HG03108 (cell line): ENCODE measurements around the gene PMAIP1.
"Not testable (repeated sequence)": the region's sequence is repeated elsewhere in the genome, so short reads cannot be mapped to it uniquely, and the experiment has no call there.

Experiments
- ATAC-seq: cut with Tn5 transposase; IDR thresholded peaks from one replicate; pipeline ENCODE4 v1.9.1; 2021; ENCODE audit warnings: moderate library complexity; ENCODE audit not compliant: unreplicated experiment

Gene PMAIP1

GRCh38 chr18:59899298-59900221, at the start of gene PMAIP1:
Gene PMAIP1, plus strand, starts transcription at chr18:59899996. Its CDS starts 182 bp downstream, at chr18:59900178.
- ATAC-seq = peak; percentile 55

- ATAC-seq = no peak
These were observed 47.9 kb upstream of the PMAIP1 start for GRCh38 chr18:59851784-59852399.

- no peak for ATAC-seq
These were observed 47.2 kb upstream of the PMAIP1 start for GRCh38 chr18:59852548-59852947.

GRCh38 chr18:59853380-59853779, 46.4 kb upstream of the PMAIP1 start:
- ATAC-seq = no peak

- not testable (repeated sequence) for ATAC-seq
These were observed 45.8 kb upstream of the PMAIP1 start for GRCh38 chr18:59853988-59854387.

- no peak for ATAC-seq
These were observed 38.8 kb upstream of the PMAIP1 start for GRCh38 chr18:59861009-59861408.

- peak; percentile 64 for ATAC-seq
These were observed 37.6 kb upstream of the PMAIP1 start for GRCh38 chr18:59861963-59862819.

GRCh38 chr18:59865241-59865986, 34.4 kb upstream of the PMAIP1 start:
- ATAC-seq = no peak

GRCh38 chr18:59866551-59867269, 33.1 kb upstream of the PMAIP1 start:
- no peak for ATAC-seq

- ATAC-seq = no peak
These were observed 32.3 kb upstream of the PMAIP1 start for GRCh38 chr18:59867337-59868104.

GRCh38 chr18:59870623-59871130, 29.1 kb upstream of the PMAIP1 start:
- no peak for ATAC-seq

- no peak for ATAC-seq
These were observed 28.0 kb upstream of the PMAIP1 start for GRCh38 chr18:59871711-59872362.

- no peak for ATAC-seq
These were observed 26.2 kb upstream of the PMAIP1 start for GRCh38 chr18:59873641-59874040.

GRCh38 chr18:59874166-59874565, 25.6 kb upstream of the PMAIP1 start:
- ATAC-seq = no peak

GRCh38 chr18:59876310-59876626, 23.5 kb upstream of the PMAIP1 start:
- ATAC-seq = peak; percentile 73

- ATAC-seq = no peak
These were observed 22.4 kb upstream of the PMAIP1 start for GRCh38 chr18:59877361-59877760.

- no peak for ATAC-seq
These were observed 21.2 kb upstream of the PMAIP1 start for GRCh38 chr18:59878644-59879043.
